Panc1 (cell line): ENCODE results near the gene SNORC. TPM values are rescaled to one million over a fixed set of nuclear protein-coding genes. Genes with fewer than 3 reads are reported as not detected.

Source experiments
- ATAC-seq: fragments of 200-7000 bp; cut with Tn5 transposase; 2 replicates; pipeline ENCODE4 v1.9.1; 2020; ENCODE audit warnings: mild to moderate bottlenecking, moderate library complexity
- BruUV-seq: library from RNA; stranded (reverse); fragments of 400-500 nt; replicated peaks from 2 replicates; lab custom pipeline; 2021; lab: Mats Ljungman, UMichigan
- CTCF ChIA-PET: fragments of 300-600 bp; sonication (Branson Sonifier 250); formaldehyde crosslinking; loops from one replicate; lab custom pipeline; 2022; ENCODE audit warnings: antibody characterized with exemption; lab: Charles Lee
- POLR2A ChIA-PET: fragments of 300-600 bp; sonication (Branson Sonifier 250); formaldehyde crosslinking; loops from one replicate; lab custom pipeline; 2022; ENCODE audit warnings: antibody characterized with exemption; lab: Charles Lee
- DNase-seq: peaks from one replicate; pipeline ENCODE4 v3.0.0-alpha.2; 2010; ENCODE audit warnings: low read depth, low spot score
- H3K27ac ChIP-seq: 2 replicates; pipeline ENCODE4 v1.5.1; 2011; ENCODE audit warnings: mild to moderate bottlenecking, low read length, inconsistent platforms
- H3K27me3 ChIP-seq: fragments of 200-500 bp; sonication (Bioruptor generic); 2 replicates; pipeline ENCODE4 v1.6.0; 2014; ENCODE audit warnings: low read length, inconsistent platforms; ENCODE audit not compliant: control insufficient read depth, insufficient read depth
- H3K36me3 ChIP-seq: fragments of 200-500 bp; sonication (Bioruptor generic); 2 replicates; pipeline ENCODE4 v1.5.1; 2014; ENCODE audit warnings: inconsistent platforms, mild to moderate bottlenecking, low read length, moderate library complexity; ENCODE audit not compliant: control insufficient read depth, insufficient read depth
- H3K4me1 ChIP-seq: 2 replicates; pipeline ENCODE4 v1.5.1; 2011; ENCODE audit warnings: inconsistent platforms, mild to moderate bottlenecking, low read length, moderate library complexity; ENCODE audit not compliant: control insufficient read depth, insufficient read depth
- H3K4me3 ChIP-seq, 2 experiments: 2 replicates each; pipeline ENCODE4 v1.5.1; 2011 to 2012; ENCODE audit warnings: low read depth in 2 of 2, low read length in 2 of 2, mild to moderate bottlenecking in 2 of 2, inconsistent platforms in 1 of 2, moderate library complexity in 1 of 2
- H3K9me3 ChIP-seq: fragments of 200-500 bp; sonication (Bioruptor generic); 2 replicates; pipeline ENCODE4 v1.5.1; 2014; ENCODE audit warnings: low read depth, mild to moderate bottlenecking, inconsistent platforms, low read length, moderate library complexity; ENCODE audit not compliant: control insufficient read depth, insufficient read depth
- CTCF ChIP-seq: fragments of 450-650 bp; IDR thresholded peaks from 2 replicates; pipeline ENCODE4 v1.5.1; 2017; ENCODE audit warnings: mild to moderate bottlenecking
- POLR2AphosphoS5 ChIP-seq: IDR thresholded peaks from 2 replicates; pipeline ENCODE4 v1.6.1; 2012; ENCODE audit warnings: mild to moderate bottlenecking, low read depth, low read length, moderate library complexity
- SIN3A ChIP-seq: IDR thresholded peaks from 2 replicates; pipeline ENCODE4 v1.6.1; 2012; ENCODE audit warnings: low read depth, mild to moderate bottlenecking, low read length, moderate library complexity, borderline replicate concordance; ENCODE audit not compliant: insufficient read depth
- TCF7L2 ChIP-seq: IDR thresholded peaks from 2 replicates; pipeline ENCODE4 v1.6.1; 2011; ENCODE audit warnings: mild to moderate bottlenecking, low read depth, low read length, inconsistent platforms
- in situ Hi-C: cut with HindIII; loops from 2 replicates; pipeline ENCODE4 v1.10.0; 2016; ENCODE audit warnings: low sequenced_read_pairs, low pct_unique_long_range_greater_than_20kb
- intact Hi-C: fragments of 100-400 bp; cut with micrococcal nuclease; formaldehyde crosslinking; loops from one replicate; pipeline ENCODE4 v1.10.0; 2022; ENCODE audit not compliant: unreplicated experiment
- total RNA-seq: library from RNA; stranded (reverse); gene quantifications from one replicate; pipeline ENCODE4 v1.2.1, GENCODE V29; 2021; ENCODE audit not compliant: unreplicated experiment
- TF ChIP-seq, protein P1 (sequence below), 2 experiments: IDR thresholded peaks; 2 replicates each; pipeline ENCODE4 v1.6.1; 2011 to 2012; ENCODE audit warnings: low read depth in 2 of 2, control low read depth in 1 of 2, low read length in 1 of 2, mild to moderate bottlenecking in 1 of 2, moderate library complexity in 1 of 2; ENCODE audit not compliant: insufficient read depth in 1 of 2

The SNORC gene
- total RNA-seq, 1 experiment from 2014 or later, result 6.8 TPM

- Histone ChIP-seq H3K36me3 (no peaks in the 10 kb centered on the region), H3K4me1 (peaks cover 10% of the 10 kb centered on the region)
These were observed 686 bp upstream of the SNORC start for GRCh38 chr2:232869138-232870017.

DNA sequence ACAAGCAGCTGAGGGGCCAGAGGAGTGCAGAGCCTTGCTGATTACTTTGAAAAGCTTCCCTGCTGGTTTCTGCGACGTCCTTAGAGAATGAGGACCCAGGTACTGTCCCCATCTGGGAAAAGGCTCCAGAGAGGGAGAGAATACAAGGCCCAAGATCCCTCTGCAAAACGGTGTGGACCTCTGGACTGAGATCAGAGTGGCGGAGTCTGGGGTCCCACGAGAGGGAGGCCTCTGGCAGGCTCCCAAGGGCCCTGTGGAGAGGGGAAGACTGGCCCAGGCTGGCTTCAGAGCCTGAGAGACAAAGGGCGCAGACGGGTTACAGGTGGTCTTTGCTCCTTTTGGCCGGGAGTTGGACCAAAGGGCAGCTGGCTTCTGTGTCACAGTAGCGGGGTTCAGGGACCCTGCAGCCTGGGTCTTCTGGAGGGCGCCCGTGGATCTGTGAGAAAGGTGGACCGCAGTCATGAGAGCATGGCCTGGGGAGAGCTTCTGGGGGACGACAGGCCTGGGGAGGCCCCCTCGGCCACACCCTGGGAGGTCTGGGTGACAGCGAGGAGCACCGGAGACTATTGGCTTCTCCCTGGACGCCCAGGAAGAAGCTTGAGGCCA is 805 bp downstream of the SNORC start:
- peaks cover 13% of the 10 kb centered on the region for H3K4me1 ChIP-seq
- BruUV-seq, result no TSS peak
- H3K9me3 ChIP-seq, result no peaks in the 10 kb centered on the region
- H3K36me3 ChIP-seq, result no peaks in the 10 kb centered on the region
- POLR2A ChIA-PET, result no interaction called here
- H3K27me3 ChIP-seq, result no peaks in the 10 kb centered on the region
- DNase-seq, result no peak
- H3K27ac ChIP-seq, result no peak overlapping the region
- intact Hi-C loops (no loop called here), in situ Hi-C loops (no loop called here)
- TF ChIP-seq TCF7L2 (no peak), POLR2AphosphoS5 (no peak), SIN3A (no peak), CTCF (no peak)
- TF ChIP-seq, protein P1, sequence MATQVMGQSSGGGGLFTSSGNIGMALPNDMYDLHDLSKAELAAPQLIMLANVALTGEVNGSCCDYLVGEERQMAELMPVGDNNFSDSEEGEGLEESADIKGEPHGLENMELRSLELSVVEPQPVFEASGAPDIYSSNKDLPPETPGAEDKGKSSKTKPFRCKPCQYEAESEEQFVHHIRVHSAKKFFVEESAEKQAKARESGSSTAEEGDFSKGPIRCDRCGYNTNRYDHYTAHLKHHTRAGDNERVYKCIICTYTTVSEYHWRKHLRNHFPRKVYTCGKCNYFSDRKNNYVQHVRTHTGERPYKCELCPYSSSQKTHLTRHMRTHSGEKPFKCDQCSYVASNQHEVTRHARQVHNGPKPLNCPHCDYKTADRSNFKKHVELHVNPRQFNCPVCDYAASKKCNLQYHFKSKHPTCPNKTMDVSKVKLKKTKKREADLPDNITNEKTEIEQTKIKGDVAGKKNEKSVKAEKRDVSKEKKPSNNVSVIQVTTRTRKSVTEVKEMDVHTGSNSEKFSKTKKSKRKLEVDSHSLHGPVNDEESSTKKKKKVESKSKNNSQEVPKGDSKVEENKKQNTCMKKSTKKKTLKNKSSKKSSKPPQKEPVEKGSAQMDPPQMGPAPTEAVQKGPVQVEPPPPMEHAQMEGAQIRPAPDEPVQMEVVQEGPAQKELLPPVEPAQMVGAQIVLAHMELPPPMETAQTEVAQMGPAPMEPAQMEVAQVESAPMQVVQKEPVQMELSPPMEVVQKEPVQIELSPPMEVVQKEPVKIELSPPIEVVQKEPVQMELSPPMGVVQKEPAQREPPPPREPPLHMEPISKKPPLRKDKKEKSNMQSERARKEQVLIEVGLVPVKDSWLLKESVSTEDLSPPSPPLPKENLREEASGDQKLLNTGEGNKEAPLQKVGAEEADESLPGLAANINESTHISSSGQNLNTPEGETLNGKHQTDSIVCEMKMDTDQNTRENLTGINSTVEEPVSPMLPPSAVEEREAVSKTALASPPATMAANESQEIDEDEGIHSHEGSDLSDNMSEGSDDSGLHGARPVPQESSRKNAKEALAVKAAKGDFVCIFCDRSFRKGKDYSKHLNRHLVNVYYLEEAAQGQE (IDR thresholded peaks at IDR 0.05; ENCODE audit: insufficient read depth in 1 of 2, low read depth in 2 of 2, low read length in 1 of 2), result no peak
- ATAC-seq, result no peak
- H3K4me3 ChIP-seq, result no peak overlapping the region
- CTCF ChIA-PET, result no interaction called here

More at GRCh38 chr2:232869138-232870017, 686 bp upstream of the SNORC start:
- in situ Hi-C loops (no loop called here), intact Hi-C loops (no loop called here)
- TF ChIP-seq, protein P1 (IDR thresholded peaks at IDR 0.05; ENCODE audit: insufficient read depth in 1 of 2, low read depth in 2 of 2, low read length in 1 of 2), result no peak
- TF ChIP-seq CTCF (no peak; the same call in 1 of the 2 replicates), POLR2AphosphoS5 (no peak), TCF7L2 (no peak), SIN3A (no peak)
- DNase-seq (no peak), ATAC-seq (peak; percentile 47; the same call in 1 of the 2 replicates)
- ChIA-PET POLR2A (interaction anchor here (0.5 kb wide), 1 partner anchor 69 kb away, joined by 5 read pairs; no protein-coding TSS in a partner anchor), CTCF (interaction anchor here (0.6 kb wide), 1 partner anchor 72 kb away, joined by 4 read pairs; no protein-coding TSS in a partner anchor)
- no peaks in the 10 kb centered on the region for H3K9me3 ChIP-seq
- no peak overlapping the region for H3K27ac ChIP-seq
- no TSS peak for BruUV-seq
- H3K27me3 ChIP-seq, result no peaks in the 10 kb centered on the region
- no peak overlapping the region for H3K4me3 ChIP-seq
